Loucy (cell line): ENCODE measurements around the gene SYNE3.

Source experiments
- EZH2phosphoT487 ChIP-seq: fragments of 200-600 bp; IDR thresholded peaks from 2 replicates; pipeline ENCODE4 v1.6.1; 2018; ENCODE audit warnings: antibody characterized with exemption, mild to moderate bottlenecking, moderate library complexity, borderline replicate concordance
- TF ChIP-seq, protein P1 (sequence below): fragments of 200-600 bp; sonication (generic); conservative IDR thresholded peaks from 2 replicates; pipeline ENCODE4 v1.5.1; 2014; ENCODE audit warnings: mild to moderate bottlenecking, antibody characterized with exemption, low read length

DNA sequence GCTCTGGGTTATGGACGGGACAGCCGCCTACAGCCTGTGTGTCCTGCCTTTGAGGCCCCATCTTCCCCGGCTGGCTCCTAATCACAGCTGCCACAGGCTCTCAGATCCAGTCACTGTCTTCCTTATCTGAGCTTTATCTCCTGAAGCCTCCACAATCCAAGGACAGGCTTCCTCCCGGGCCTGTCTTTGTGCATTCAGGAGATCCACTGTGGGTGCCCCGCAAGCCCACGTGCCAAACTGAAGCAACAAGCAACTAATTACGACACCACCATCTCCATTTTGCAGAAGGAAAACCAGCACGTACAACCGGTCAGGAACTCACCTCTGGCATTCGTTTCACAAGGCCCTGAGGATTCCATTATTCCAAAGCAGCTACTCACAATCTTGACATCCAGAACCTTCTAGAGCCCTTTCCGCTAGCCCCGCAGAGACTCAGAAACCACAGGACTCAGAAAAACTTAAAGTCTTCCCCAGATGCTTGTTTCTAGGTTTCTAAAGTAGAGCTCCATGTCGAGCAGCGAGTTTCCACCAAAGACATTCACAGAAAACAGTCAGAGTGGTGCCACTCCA is 14.0 kb downstream of the SYNE3 start:
- TF ChIP-seq, protein P1, sequence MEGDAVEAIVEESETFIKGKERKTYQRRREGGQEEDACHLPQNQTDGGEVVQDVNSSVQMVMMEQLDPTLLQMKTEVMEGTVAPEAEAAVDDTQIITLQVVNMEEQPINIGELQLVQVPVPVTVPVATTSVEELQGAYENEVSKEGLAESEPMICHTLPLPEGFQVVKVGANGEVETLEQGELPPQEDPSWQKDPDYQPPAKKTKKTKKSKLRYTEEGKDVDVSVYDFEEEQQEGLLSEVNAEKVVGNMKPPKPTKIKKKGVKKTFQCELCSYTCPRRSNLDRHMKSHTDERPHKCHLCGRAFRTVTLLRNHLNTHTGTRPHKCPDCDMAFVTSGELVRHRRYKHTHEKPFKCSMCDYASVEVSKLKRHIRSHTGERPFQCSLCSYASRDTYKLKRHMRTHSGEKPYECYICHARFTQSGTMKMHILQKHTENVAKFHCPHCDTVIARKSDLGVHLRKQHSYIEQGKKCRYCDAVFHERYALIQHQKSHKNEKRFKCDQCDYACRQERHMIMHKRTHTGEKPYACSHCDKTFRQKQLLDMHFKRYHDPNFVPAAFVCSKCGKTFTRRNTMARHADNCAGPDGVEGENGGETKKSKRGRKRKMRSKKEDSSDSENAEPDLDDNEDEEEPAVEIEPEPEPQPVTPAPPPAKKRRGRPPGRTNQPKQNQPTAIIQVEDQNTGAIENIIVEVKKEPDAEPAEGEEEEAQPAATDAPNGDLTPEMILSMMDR = no peak
- no peak for TF ChIP-seq EZH2phosphoT487
